ENCODE measurements around the gene MSI2. TPM values are rescaled to one million over a fixed set of nuclear protein-coding genes. Genes with fewer than 3 reads are reported as not detected.

The MSI2 gene
- total RNA-seq, 3 donors from 2014 or later, result 13.4 to 89.1 (median 71.1) TPM

GRCh38 chr17:57328109-57328882 is 72.0 kb downstream of the MSI2 start:
- H3K4me1 ChIP-seq, result no peaks in the 10 kb centered on the region
- DNase-seq (ENCODE audit: low spot score in 2 of 2), result no peak
- no peaks in the 10 kb centered on the region for H3K36me3 ChIP-seq
- H3K27me3 ChIP-seq, result no peaks in the 10 kb centered on the region
- no peak overlapping the region for H3K4me3 ChIP-seq
- no peak overlapping the region for H3K27ac ChIP-seq
- intact Hi-C loops (cut with DNase I; ENCODE audit: low total_unique reads), result no loop called here
- TF ChIP-seq POLR2AphosphoS5 (IDR thresholded peaks at IDR 0.05) (no peak), POLR2A (IDR thresholded peaks at IDR 0.05) (no peak)
- no peaks in the 10 kb centered on the region for H3K9me3 ChIP-seq

GRCh38 chr17:57329380-57330214 is 73.3 kb downstream of the MSI2 start:
- DNase-seq (ENCODE audit: low spot score in 2 of 2), result no peak
- no peaks in the 10 kb centered on the region for H3K36me3 ChIP-seq
- H3K27ac ChIP-seq, result no peak overlapping the region
- no peaks in the 10 kb centered on the region for H3K9me3 ChIP-seq
- H3K4me3 ChIP-seq, result no peak overlapping the region
- intact Hi-C loops (cut with DNase I; ENCODE audit: low total_unique reads), result no loop called here
- H3K4me1 ChIP-seq, result no peaks in the 10 kb centered on the region
- TF ChIP-seq POLR2AphosphoS5 (IDR thresholded peaks at IDR 0.05), result no peak
- no peak for TF ChIP-seq CTCF (IDR thresholded peaks at IDR 0.05)
- TF ChIP-seq POLR2A (IDR thresholded peaks at IDR 0.05), result no peak
- no peaks in the 10 kb centered on the region for H3K27me3 ChIP-seq

GRCh38 chr17:57330587-57330986 is 74.3 kb downstream of the MSI2 start:
- H3K27me3 ChIP-seq, result no peaks in the 10 kb centered on the region
- H3K36me3 ChIP-seq, result no peaks in the 10 kb centered on the region
- no peak overlapping the region for H3K27ac ChIP-seq
- H3K4me1 ChIP-seq, result no peaks in the 10 kb centered on the region
- no peaks in the 10 kb centered on the region for H3K9me3 ChIP-seq
- TF ChIP-seq CTCF (IDR thresholded peaks at IDR 0.05) (no peak), POLR2A (IDR thresholded peaks at IDR 0.05) (no peak), POLR2AphosphoS5 (IDR thresholded peaks at IDR 0.05) (no peak)
- no peak overlapping the region for H3K4me3 ChIP-seq
- DNase-seq (ENCODE audit: low spot score in 2 of 2), result no peak
- intact Hi-C loops (cut with DNase I; ENCODE audit: low total_unique reads), result no loop called here

- intact Hi-C loops (cut with DNase I; ENCODE audit: low total_unique reads), result no loop called here
- TF ChIP-seq POLR2A (IDR thresholded peaks at IDR 0.05) (no peak), CTCF (IDR thresholded peaks at IDR 0.05) (no peak)
- no peak overlapping the region for H3K4me3 ChIP-seq
Observed at GRCh38 chr17:57331423-57331822, 75.1 kb downstream of the MSI2 start.

GRCh38 chr17:57332501-57332900 is 76.2 kb downstream of the MSI2 start:
- intact Hi-C loops (cut with DNase I; ENCODE audit: low total_unique reads), result no loop called here
- no peaks in the 10 kb centered on the region for H3K4me1 ChIP-seq
- H3K36me3 ChIP-seq, result no peaks in the 10 kb centered on the region
- no peaks in the 10 kb centered on the region for H3K9me3 ChIP-seq
- no peak overlapping the region for H3K27ac ChIP-seq
- H3K4me3 ChIP-seq, result no peak overlapping the region
- no peak for TF ChIP-seq POLR2AphosphoS5 (IDR thresholded peaks at IDR 0.05)
- no peak for TF ChIP-seq POLR2A (IDR thresholded peaks at IDR 0.05)
- no peak for TF ChIP-seq CTCF (IDR thresholded peaks at IDR 0.05)
- DNase-seq (ENCODE audit: low spot score in 2 of 2), result no peak
- no peaks in the 10 kb centered on the region for H3K27me3 ChIP-seq

More at GRCh38 chr17:57331423-57331822, 75.1 kb downstream of the MSI2 start:
- H3K27me3 ChIP-seq, result no peaks in the 10 kb centered on the region
- DNase-seq (ENCODE audit: low spot score in 2 of 2), result no peak
- no peaks in the 10 kb centered on the region for H3K36me3 ChIP-seq
- H3K27ac ChIP-seq, result no peak overlapping the region
- no peaks in the 10 kb centered on the region for H3K4me1 ChIP-seq
- no peaks in the 10 kb centered on the region for H3K9me3 ChIP-seq
